HG02938 (cell line): Measurements from ENCODE around the gene GTPBP6.
"Not testable (repeated sequence)": the region's sequence is repeated elsewhere in the genome, so short reads cannot be mapped to it uniquely, and the experiment has no call there.

ENCODE experiments used
- ATAC-seq: cut with Tn5 transposase; IDR thresholded peaks from one replicate; pipeline ENCODE4 v1.9.1; 2021; ENCODE audit warnings: mild to moderate bottlenecking, moderate library complexity; ENCODE audit not compliant: unreplicated experiment

GTPBP6 gene

DNA sequence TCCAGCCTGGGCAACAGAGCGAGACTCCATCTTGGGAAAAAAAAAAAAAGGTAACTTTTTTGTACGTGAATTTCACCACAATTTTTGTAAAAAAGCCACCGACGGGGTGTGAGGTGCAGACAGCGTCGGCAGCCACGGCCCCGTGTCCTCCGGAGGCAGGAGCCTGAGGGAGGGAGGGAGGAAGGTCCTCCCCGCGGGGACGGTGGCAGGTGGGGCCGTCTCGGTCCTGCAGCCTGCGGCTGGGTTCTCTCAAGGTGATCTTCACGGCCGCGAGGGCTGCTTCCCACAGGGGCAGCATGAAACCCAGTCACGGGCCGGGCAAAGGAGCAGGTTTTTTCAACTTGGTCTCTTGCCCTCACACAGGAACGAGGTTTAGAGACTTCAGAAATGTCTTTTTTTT, 23.5 kb downstream of the GTPBP6 start:
- ATAC-seq = no peak

DNA sequence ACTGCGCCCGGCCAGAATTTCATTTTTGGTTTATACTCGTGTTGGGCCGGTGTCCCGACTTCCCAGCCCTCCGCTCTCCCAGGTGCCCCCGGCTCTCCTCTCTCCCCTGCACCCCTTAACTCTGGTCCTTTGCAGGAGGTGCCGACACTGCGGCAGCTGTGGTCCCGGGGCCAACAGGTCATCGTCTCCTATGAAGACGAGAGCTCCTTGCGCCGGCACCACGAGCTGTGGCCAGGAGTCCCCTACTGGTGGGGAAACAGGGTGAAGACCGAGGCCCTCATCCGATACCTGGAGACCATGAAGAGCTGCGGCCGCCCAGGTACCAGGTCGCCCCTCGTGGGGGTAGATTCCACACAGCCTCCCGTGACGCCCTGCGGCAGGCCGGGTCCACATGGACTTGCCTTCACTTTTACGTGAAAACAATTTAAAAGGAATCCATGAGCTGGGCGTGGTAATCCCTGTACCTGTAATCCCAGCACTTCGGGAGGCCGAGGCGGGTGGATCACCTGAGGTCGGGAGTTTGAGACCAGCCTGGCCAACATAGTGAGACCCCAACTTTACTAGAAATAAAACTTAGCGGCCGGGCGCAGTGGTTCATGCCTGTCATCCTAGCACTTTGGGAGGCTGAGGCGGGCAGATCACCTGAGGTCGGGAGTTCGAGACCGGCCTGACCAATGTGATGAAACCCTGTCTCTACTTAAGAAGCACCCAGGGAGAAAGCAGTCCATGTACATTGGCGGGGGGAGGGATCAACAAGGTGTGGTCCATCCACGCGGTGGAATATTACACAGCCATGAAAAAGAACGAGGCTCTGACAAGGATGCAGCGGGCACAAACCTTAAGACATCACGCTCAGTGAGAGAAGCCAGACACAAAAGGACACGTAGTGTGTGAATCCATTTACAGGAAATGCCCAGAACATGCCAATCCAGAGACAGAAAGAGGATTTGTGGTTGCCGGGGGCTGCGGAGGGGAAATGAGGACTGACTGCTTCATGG, 25.4 kb downstream of the GTPBP6 start:
- no peak for ATAC-seq

DNA sequence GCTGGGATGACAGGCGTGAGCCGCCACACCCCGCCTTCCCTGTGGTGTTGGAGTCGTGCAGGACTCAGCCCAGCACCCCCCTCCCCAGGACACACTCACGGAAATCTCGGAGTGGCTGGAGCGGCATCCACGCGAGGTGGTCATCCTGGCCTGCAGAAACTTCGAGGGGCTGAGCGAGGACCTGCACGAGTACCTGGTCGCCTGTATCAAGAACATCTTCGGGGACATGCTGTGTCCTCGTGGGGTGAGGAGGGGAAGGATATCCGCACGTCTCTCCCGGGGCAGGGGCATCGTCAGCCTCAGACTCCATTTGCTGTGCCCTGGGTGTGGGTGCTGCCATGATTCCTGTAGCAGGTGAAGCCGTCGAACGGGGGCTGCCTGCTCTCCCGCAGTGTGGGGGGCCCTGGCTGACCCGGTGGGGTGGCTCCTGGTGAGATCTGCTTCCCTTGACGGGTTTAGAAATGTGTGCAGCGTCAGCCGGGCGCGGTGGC, 27.1 kb downstream of the GTPBP6 start:
- ATAC-seq = no peak

DNA sequence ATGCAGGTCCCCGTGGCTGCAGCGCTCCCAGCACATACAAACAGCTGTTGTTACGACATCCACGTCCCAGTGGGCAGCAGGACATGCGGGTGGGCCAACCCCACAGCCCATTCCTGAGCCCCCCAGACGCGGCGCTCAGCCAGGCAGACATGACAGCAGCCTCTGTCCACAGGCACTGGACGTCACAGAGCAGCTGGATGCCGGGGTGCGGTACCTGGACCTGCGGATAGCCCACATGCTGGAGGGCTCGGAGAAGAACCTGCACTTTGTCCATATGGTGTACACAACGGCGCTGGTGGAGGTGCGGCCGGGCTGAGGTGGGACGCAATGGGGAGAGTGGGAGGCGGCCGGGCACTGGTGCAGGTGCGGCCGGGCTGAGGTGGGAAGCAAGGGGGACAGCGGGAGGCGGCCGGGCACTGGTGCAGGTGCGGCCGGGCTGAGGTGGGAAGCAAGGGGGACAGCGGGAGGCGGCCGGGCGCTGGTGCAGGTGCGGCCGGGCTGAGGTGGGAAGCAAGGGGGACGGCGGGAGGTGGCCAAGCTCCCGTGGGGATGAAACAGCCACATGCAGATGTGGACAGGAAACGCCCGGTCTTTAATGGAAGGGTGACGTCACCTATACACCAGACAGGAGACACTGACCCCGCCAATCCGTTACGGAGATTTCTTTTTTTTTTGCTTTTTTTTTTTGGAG, 28.0 kb downstream of the GTPBP6 start:
- no peak for ATAC-seq

DNA sequence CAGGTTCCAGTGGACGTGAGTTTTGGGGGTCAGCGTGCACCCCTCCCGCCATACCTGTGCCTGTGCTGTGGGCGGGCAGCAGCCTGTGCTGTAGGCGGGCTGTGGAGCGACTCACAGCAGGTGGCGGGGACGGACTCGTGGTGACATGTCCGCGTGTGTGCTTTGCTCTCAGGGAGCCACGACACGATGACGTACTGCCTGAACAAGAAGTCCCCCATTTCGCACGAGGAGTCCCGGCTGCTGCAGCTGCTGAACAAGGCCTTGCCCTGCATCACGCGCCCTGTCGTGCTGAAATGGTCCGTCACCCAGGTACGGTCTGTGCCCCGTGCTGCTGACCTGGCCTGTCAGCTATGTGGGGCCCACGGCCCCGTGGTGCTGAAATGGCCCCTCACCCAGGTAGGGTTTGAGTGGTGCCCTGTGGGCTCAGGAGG, 30.0 kb downstream of the GTPBP6 start:
- no peak for ATAC-seq

DNA sequence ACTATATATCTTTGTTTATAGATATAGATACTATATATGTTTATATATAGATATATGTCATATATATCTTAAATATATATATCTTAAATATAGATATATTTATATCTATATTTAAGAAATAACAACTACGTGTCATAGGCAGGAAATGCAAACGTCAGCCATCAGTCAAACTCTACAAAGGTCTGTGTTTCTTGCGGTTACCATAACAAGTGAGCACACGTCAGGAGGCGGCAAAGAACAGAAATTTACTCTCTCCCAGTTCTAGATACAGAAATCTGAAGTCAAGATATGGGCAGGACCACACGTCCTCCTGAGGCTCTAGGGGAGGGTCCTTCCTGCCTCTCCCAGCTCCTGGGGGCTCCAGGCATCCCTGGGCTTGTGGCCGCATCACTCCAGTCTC, 30.9 kb downstream of the GTPBP6 start:
- ATAC-seq = no peak

DNA sequence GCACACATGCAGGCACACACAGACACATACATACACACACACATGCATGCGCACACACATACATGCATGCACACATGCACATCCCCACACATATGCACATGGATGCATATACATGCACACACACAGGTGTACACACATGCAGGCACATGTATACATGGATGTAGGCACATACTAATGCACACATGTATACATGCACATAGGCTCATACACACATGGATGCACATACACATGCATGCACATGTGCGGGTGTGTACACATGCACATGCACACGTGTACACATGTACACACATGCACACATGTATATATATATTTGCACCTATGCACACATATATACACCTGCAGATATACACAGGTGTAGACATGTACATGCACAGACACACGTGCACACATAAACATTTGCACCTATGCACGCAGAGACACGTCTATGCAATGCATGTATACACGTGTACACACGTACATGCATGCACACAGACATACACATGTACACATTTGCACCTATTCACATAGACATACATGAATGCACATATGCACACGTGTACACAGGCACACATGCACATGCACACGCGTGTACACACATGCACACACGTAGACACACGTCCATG, 33.4 kb downstream of the GTPBP6 start:
- ATAC-seq = no peak

DNA sequence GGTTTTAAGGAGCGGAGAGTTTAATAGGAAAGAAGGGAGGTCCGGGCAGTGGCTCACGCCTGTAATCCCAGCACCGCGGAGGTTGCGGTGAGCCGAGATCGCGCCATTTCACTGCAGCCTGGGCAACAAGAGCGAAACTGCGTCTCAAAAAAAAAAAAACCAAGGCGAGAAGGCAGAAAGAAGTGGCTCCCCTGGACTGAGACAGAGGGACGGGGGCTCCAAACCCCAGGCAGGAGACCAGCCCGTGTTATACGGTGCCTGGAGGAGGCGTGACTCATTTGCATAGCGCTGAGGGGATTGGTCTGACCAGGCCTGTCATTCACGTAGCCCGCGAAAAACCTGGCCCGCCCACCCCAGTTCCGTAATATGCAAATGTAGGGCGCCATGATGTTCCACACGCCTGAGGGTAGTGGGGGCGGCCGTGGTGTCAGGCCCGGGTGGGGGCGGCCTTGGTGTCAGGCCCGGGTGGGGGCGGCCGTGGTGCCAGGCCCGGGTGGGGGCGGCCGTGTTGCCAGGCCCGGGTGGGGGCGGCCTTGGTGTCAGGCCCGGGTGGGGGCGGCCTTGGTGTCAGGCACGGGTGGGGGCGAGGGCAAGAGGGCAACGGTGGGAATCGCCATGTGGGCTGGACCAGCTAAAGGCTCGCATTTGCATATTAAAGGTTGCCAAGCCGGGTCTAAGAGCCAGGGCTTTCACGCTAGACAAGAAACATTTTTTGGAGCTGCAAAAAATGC, 35.3 kb downstream of the GTPBP6 start:
- ATAC-seq = peak; percentile 97

DNA sequence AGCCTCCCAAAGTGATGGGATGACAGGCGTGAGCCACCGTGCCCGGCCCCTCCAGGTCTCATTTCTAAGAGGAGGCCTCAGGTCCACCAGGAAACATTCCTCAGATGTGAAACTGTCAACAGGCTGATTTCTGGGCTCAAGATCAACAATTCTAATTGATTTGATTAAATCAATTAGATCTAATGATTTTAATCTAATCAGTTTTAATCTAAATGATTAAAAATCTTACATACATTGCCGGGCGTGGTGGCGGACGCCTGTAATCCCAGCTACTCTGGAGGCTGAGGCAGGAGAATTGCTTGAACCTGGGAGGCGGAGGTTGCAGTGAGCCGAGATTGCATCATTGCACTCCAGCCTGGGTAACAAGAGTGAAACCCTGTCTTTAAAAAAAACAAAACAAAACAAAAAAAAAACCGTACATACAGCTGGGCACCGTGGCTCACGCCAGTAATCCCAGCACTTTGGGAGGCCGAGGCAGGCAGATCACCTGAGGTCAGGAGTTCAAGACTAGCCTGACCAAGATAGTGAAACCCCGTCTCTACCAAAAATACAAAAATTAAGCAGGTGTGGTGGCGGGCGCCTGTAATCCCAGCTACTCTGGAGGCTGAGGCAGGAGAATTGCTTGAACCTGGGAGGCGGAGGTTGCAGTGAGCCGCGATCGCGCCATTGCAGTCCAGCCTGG, 36.5 kb downstream of the GTPBP6 start:
- not testable (repeated sequence) for ATAC-seq

DNA sequence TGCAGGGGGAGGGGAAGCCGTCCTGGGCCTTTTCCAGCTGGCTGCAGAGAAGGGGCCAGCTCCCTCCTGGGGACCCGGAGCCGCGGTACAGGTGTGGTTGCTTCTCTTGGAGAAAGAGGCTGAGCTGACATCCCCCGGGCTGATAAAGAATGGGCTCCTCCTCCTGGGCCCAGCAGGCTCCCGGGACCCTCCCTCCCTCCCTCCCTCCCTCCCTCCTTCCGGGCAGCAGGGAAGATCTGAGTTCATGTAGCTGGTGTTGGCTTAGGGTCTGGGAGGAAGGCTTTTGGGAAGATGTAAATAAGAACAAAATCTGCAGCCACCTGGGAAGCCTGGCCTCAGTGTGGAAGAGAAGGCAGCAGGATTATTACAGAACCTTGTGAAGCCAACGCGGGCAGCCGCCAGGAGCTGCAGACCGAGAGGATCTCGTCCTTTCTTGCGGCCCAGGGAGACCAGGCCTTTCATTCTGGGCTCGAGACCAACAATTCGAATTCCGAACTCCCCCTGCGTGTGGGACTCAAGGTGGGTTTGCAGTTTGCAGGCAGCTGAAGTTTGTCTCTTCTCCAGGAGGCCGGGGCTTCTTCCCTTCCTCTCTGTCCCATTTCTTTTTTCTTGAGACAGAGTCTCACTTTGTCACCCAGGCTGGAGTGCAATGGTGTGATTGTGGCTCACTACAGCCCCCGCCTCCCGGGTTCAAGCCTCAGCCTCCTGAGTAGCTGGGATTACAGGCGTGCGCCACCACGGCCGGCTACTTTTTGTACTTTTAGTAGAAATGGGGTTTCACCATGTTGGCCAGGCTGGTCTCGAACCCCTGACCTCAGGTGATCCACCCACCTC, 37.2 kb downstream of the GTPBP6 start, which contains the start of gene PLCXD1:
Gene PLCXD1, plus strand, starts transcription at position 216 of the 834 bp plus-strand sequence. CDS start 2,807 bp downstream, outside the sequence.
- no peak for ATAC-seq

DNA sequence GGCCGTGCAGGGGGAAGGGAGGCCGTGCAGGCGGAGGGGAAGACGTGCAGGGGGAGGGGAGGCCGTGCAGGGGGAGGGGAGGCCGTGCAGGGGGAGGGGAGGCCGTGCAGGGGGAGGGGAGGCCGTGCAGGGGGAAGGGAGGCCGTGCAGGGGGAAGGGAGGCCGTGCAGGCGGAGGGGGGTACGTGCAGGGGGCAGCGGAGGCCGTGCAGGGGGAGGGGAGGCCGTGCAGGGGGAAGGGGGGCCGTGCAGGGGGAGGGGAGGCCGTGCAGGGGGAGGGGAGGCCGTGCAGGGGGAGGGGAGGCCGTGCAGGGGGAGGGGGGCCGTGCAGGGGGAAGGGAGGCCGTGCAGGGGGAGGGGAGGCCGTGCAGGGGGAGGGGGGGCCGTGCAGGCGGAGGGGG, 37.9 kb downstream of the GTPBP6 start:
- not testable (repeated sequence) for ATAC-seq

DNA sequence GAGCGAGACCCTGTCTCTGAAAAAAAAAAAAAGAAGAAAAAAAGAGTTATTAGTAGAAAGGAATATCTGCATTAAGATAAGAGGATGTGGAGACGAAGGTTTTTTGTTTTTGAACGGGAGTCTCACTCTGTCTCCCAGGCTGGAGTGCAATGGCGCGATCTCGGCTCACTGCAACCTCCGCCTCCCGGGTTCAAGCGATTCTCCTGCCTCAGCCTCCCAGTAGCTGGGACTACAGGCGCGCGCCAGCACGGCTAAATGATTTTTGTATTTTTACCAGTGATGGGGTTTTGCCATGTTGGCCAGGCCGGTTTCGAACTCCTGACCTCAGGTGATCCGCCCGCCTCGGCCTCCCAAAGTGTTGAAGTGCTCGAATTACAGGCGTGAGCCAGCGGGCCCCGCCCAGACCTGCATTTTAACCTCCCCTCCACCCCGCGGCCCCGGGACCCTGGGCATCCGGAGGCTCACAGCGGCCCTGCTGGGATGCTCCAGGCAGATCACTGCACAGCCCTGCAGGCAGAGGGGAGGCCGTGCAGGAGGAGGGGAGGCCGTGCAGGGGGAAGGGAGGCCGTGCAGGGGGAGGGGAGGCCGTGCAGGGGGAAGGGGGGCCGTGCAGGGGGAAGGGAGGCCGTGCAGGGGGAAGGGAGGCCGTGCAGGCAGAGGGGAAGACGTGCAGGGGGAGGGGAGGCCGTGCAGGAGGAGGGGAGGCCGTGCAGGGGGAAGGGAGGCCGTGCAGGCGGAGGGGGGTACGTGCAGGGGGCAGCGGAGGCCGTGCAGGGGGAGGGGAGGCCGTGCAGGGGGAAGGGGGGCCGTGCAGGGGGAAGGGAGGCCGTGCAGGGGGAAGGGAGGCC, 38.6 kb downstream of the GTPBP6 start:
- not testable (repeated sequence) for ATAC-seq

DNA sequence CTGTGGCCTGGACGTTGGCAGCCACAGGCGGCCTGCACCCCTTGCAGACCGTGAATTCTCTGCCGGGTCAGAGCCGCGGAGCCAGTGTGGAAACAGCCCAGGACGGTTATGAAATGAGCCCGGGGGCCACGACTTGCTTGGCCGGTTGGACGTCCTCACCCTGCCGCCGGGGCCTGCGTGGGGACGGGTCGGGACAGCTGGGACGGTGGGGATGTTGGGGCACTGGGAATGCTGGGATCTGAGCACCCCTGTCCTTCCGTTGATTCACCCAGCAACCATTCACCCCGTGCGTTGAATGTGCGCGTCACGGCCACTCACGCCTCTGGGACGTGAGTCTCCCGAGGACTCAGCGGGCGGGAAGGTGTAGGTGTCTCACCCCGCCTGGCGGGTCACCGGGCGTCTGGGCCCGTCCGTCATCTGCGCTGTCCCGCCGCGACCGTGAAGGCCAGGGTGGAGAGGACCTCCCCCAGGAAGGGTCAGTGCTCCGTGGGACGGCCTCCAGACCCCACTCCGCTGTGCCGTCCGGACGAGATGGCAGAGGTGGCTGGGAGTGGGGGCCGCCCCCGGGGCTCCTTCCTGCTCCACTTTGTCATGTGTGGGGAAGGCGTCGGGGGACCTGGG, 41.9 kb downstream of the GTPBP6 start:
- peak; percentile 32 for ATAC-seq

DNA sequence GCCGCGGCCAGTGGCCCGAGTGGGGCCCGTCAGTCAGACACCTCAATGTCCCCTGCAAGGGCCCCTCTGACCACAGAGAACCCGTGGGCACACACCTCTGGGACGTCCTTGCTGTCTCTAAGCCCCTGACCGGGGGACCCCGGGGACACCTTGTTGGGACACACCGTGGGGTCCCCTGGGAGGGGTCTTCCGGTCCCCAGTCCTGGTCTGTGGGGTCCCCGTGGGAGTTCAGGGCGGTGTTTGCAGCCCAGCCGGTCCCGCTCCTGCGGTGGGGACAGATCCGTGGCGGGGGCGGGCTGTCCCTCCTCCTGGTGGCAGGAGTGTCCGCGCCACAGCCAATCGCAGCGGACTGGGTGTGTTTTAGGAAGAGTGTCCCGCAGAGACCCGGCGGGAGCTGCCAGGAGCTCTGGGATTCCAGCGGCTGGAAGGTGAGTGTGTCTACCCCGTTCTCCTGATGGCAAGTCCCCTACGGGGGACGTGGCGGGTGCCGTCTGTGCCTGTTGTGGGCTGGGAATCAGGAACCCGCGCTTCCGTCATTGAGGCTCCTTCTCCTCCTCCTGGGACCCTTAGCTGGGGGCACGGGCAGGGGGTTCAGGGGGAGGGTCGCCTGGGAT, 42.5 kb downstream of the GTPBP6 start:
- ATAC-seq = peak; percentile 70

DNA sequence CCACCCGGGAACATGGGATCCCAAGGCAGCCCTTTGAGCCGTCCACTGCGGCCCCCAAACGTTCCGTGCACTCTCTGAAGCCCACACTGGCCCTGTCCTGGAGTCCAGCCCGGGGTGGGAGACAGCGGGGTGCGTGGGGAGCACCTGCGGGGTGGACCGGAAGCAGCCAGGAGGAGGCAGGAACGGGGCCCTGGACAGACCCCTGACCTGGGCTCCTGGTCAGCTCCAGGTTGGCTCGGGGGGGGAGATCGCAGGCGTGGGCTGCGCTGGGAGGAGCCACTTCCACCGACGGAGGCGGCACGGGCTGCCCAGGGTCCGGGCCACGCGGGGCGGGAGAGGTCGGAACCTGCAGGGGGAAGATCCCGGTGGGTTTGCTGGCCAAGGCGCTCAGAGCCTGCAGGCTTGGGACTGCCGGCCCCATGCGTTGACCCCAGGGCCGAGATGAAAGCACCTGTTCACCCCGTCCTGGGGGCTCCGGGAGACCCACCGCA, 43.1 kb downstream of the GTPBP6 start:
- peak; percentile 34 for ATAC-seq

DNA sequence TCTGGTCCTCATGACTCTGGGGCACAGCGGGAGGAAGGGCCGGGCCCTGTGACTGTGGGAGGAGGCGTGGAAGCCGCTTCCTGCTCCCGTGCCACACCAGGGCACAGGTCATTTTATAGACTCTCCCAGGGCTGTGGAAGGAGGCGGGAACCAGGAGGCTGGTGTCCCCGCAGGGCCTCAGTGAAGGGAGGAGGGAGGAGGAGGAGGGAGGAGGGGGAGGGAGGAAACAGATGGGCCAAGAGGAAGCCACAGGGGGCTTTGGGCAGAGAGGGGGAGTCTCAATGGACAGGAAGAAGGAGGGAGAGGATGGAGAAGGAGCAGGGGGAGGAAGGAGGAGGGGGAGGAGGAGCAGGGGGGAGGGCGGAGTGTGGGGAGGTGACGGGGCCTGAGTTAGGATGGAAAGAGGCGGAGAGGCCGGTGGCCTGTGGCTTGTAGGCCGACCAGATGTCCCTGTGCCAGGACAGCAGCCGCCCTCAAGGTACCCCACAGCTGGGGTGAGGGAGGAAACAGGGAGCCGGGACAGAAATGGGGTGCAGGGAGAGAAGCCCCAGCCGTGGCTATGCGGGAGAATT, 43.6 kb downstream of the GTPBP6 start:
- no peak for ATAC-seq

DNA sequence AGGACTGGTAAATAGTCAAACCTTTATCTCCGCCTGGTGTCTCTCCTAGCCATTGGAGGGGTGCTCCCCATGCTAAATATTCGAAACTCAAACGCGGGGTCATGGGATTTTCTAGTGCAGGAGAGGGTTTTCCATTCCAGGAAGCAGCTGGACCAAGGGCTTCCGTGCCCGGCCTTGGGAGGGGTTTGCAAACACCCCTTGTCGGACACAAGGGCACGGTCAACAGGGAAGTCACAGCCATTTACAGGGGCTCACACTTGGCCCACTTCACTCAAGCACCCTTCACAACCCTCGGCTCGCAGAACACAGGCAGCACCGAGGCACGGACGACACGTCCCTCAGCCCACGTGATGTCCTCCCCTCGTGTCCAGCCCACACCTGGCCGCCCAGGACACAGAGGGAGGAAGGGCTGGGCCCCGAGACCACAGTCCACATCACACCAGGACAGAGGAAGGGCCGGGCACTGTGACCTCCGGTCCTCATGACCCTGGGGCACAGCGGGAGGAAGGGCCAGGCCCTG, 47.7 kb downstream of the GTPBP6 start:
- ATAC-seq = no peak
